IMR-90 (cell line): Measurements from ENCODE around the gene INPP1. TPM values are rescaled to one million over a fixed set of nuclear protein-coding genes. Genes with fewer than 3 reads are reported as not detected.

Experiments
- ATAC-seq: fragments of 200-7000 bp; cut with Tn5 transposase; 2 replicates; pipeline ENCODE4 v1.9.1; 2020; ENCODE audit warnings: low read depth, mild to moderate bottlenecking, moderate library complexity
- BruUV-seq: library from RNA; stranded (reverse); fragments of 400-500 nt; replicated peaks from 2 replicates; lab custom pipeline; 2021; lab: Mats Ljungman, UMichigan
- CTCF ChIA-PET: fragments of 300-600 bp; formaldehyde crosslinking; extraction: SDS; loops from one replicate; lab custom pipeline; 2021; ENCODE audit warnings: antibody characterized with exemption; lab: Yijun Ruan, JAX
- POLR2A ChIA-PET: fragments of 300-600 bp; sonication (Branson Sonifier 250); formaldehyde crosslinking; loops from one replicate; lab custom pipeline; 2022; ENCODE audit warnings: antibody characterized with exemption; ENCODE audit not compliant: unreplicated experiment; lab: Charles Lee
- DNase-seq: peaks from one replicate; pipeline ENCODE4 v3.0.0; 2013
- H2AFZ ChIP-seq: replicated peaks from 2 replicates; pipeline ENCODE3; 2013; ENCODE audit warnings: low read length, mild to moderate bottlenecking; ENCODE audit not compliant: poor library complexity
- H2AK5ac ChIP-seq: 2 replicates; pipeline ENCODE4 v1.6.1; 2013; ENCODE audit warnings: low read depth, low read length, inconsistent platforms
- H2AK9ac ChIP-seq: replicated peaks from 2 replicates; pipeline ENCODE3; 2013; ENCODE audit warnings: mild to moderate bottlenecking, low read depth, low read length, moderate library complexity; ENCODE audit not compliant: poor library complexity
- H2BK120ac ChIP-seq: 2 replicates; pipeline ENCODE4 v1.6.1; 2013; ENCODE audit warnings: low read depth, low read length, inconsistent platforms
- H2BK15ac ChIP-seq: 3 replicates; pipeline ENCODE4 v1.6.1; 2013; ENCODE audit warnings: low read depth, low read length, inconsistent platforms
- H2BK20ac ChIP-seq: 2 replicates; pipeline ENCODE4 v1.6.1; 2013; ENCODE audit warnings: low read depth, mild to moderate bottlenecking, inconsistent platforms, low read length, moderate library complexity
- H2BK5ac ChIP-seq: 2 replicates; pipeline ENCODE4 v1.6.1; 2013; ENCODE audit warnings: mild to moderate bottlenecking, low read depth, low read length, inconsistent platforms; ENCODE audit not compliant: poor library complexity, severe bottlenecking
- H3K14ac ChIP-seq: replicated peaks from 2 replicates; pipeline ENCODE4 v1.6.1; 2013; ENCODE audit warnings: low read depth, low read length, inconsistent platforms
- H3K18ac ChIP-seq: 2 replicates; pipeline ENCODE4 v1.6.1; 2013; ENCODE audit warnings: low read depth, low read length, control low read depth
- H3K23ac ChIP-seq: 2 replicates; pipeline ENCODE4 v1.6.1; 2013; ENCODE audit warnings: low read depth, low read length, inconsistent platforms
- H3K27ac ChIP-seq: 2 replicates; pipeline ENCODE4 v1.5.1; 2013; ENCODE audit warnings: mild to moderate bottlenecking, control low read depth, low read length; ENCODE audit not compliant: insufficient read depth
- H3K27me3 ChIP-seq: 2 replicates; pipeline ENCODE4 v1.6.1; 2013; ENCODE audit warnings: low read length; ENCODE audit not compliant: control insufficient read depth, insufficient read depth
- H3K36me3 ChIP-seq: 2 replicates; pipeline ENCODE4 v1.6.1; 2013; ENCODE audit warnings: low read length, mixed read lengths; ENCODE audit not compliant: control insufficient read depth, insufficient read depth
- H3K4ac ChIP-seq: 2 replicates; pipeline ENCODE4 v1.6.1; 2013; ENCODE audit warnings: low read depth, low read length, inconsistent platforms
- H3K4me1 ChIP-seq: 2 replicates; pipeline ENCODE4 v1.6.1; 2013; ENCODE audit warnings: low read length, mixed read lengths; ENCODE audit not compliant: control insufficient read depth, insufficient read depth
- H3K4me2 ChIP-seq: 2 replicates; pipeline ENCODE4 v1.6.1; 2013; ENCODE audit warnings: low read depth, mild to moderate bottlenecking, control low read depth, low read length, moderate library complexity
- H3K4me3 ChIP-seq: 2 replicates; pipeline ENCODE4 v1.5.1; 2013; ENCODE audit warnings: low read depth, mild to moderate bottlenecking, control low read depth, low read length, moderate library complexity; ENCODE audit not compliant: insufficient read depth
- H3K56ac ChIP-seq: 2 replicates; pipeline ENCODE4 v1.6.1; 2013; ENCODE audit warnings: low read length, inconsistent platforms; ENCODE audit not compliant: insufficient read depth; ENCODE audit errors: extremely low read depth
- H3K79me1 ChIP-seq, 2 experiments: 2 replicates each; pipeline ENCODE4 v1.6.1; 2013; ENCODE audit warnings: low read length in 2 of 2, inconsistent platforms in 1 of 2, low read depth in 1 of 2
- H3K9ac ChIP-seq: 2 replicates; pipeline ENCODE4 v1.6.1; 2013; ENCODE audit warnings: low read depth, low read length, control low read depth
- H3K9me1 ChIP-seq: 2 replicates; pipeline ENCODE4 v1.6.1; 2013; ENCODE audit warnings: low read length, inconsistent platforms; ENCODE audit not compliant: insufficient read depth
- H3K9me3 ChIP-seq: 2 replicates; pipeline ENCODE4 v1.6.1; 2013; ENCODE audit warnings: low read length; ENCODE audit not compliant: control insufficient read depth, insufficient read depth
- H4K20me1 ChIP-seq: 2 replicates; pipeline ENCODE4 v1.6.1; 2013; ENCODE audit warnings: low read length, inconsistent platforms; ENCODE audit not compliant: insufficient read depth
- H4K5ac ChIP-seq: 2 replicates; pipeline ENCODE4 v1.6.1; 2013; ENCODE audit warnings: mild to moderate bottlenecking, low read depth, low read length, control low read depth
- H4K8ac ChIP-seq, 2 experiments: 2 replicates each; pipeline ENCODE4 v1.6.1; 2013; ENCODE audit warnings: low read depth in 2 of 2, low read length in 2 of 2, control low read depth in 1 of 2, inconsistent platforms in 1 of 2
- H4K91ac ChIP-seq: 2 replicates; pipeline ENCODE4 v1.6.1; 2013; ENCODE audit warnings: low read depth, low read length, inconsistent platforms; ENCODE audit not compliant: insufficient read depth
- BHLHE40 ChIP-seq: fragments of 150-350 bp; IDR thresholded peaks from 2 replicates; pipeline ENCODE4 v1.6.1; 2016; ENCODE audit warnings: mild to moderate bottlenecking, low read depth, low read length
- CEBPB ChIP-seq: IDR thresholded peaks from 2 replicates; pipeline ENCODE4 v1.6.1; 2012; ENCODE audit warnings: low read depth, low read length, improper control_type of control experiment
- CHD1 ChIP-seq: IDR thresholded peaks from 2 replicates; pipeline ENCODE4 v1.6.1; 2012; ENCODE audit warnings: low read depth, low read length, improper control_type of control experiment
- FOS ChIP-seq: fragments of 150-350 bp; IDR thresholded peaks from 2 replicates; pipeline ENCODE4 v1.6.1; 2016; ENCODE audit warnings: low read depth, low read length
- MAZ ChIP-seq: IDR thresholded peaks from 2 replicates; pipeline ENCODE4 v1.6.1; 2012; ENCODE audit warnings: low read depth, mild to moderate bottlenecking, low read length, improper control_type of control experiment, moderate library complexity, borderline replicate concordance
- MXI1 ChIP-seq: IDR thresholded peaks from 2 replicates; pipeline ENCODE4 v1.6.1; 2012; ENCODE audit warnings: low read depth, mild to moderate bottlenecking, low read length, moderate library complexity, borderline replicate concordance
- NFE2L2 ChIP-seq: fragments of 150-350 bp; IDR thresholded peaks from 2 replicates; pipeline ENCODE4 v1.6.1; 2016; ENCODE audit warnings: low read depth, mild to moderate bottlenecking, low read length
- POLR2A ChIP-seq: IDR thresholded peaks from 2 replicates; pipeline ENCODE4 v1.6.1; 2012; ENCODE audit warnings: mild to moderate bottlenecking, low read depth, low read length
- RAD21 ChIP-seq: IDR thresholded peaks from 2 replicates; pipeline ENCODE4 v1.6.1; 2012; ENCODE audit warnings: low read length, improper control_type of control experiment
- RCOR1 ChIP-seq: IDR thresholded peaks from 2 replicates; pipeline ENCODE4 v1.6.1; 2012; ENCODE audit warnings: mild to moderate bottlenecking, low read length, improper control_type of control experiment; ENCODE audit not compliant: insufficient replicate concordance
- RFX5 ChIP-seq: IDR thresholded peaks from 2 replicates; pipeline ENCODE4 v1.8.0; 2012; ENCODE audit warnings: low read depth, mild to moderate bottlenecking, low read length, moderate library complexity
- SMC3 ChIP-seq: fragments of 150-350 bp; IDR thresholded peaks from 2 replicates; pipeline ENCODE4 v1.6.1; 2016; ENCODE audit warnings: low read depth, mild to moderate bottlenecking, antibody characterized with exemption, low read length, moderate library complexity
- USF2 ChIP-seq: fragments of 150-350 bp; IDR thresholded peaks from 2 replicates; pipeline ENCODE4 v1.6.1; 2017; ENCODE audit warnings: mild to moderate bottlenecking, antibody characterized with exemption, low read length, low read depth
- WGBS, 2 experiments: methylation state at CpG; one replicate each; pipeline versions ENCODE4 v1.1.5 to v1.1.7; 2013; ENCODE audit warnings: missing lambda C conversion rate in 2 of 2; ENCODE audit not compliant: insufficient read length in 1 of 2; ENCODE audit errors: extremely low coverage in 2 of 2; 5-methylcytosine and 5-hydroxymethylcytosine counted together
- dilution Hi-C: fragments of 300-500 bp; cut with HindIII; formaldehyde crosslinking; loops from one replicate; pipeline ENCODE4 v1.14.3; 2018; ENCODE audit warnings: low sequenced_read_pairs; ENCODE audit not compliant: unreplicated experiment
- in situ Hi-C: fragments of 300-500 bp; cut with MboI; formaldehyde crosslinking; loops from 3 replicates; pipeline ENCODE4 v1.14.3; 2019; ENCODE audit warnings: low sequenced_read_pairs, inconsistent platforms, mixed read lengths
- intact Hi-C: fragments of 100-400 bp; cut with micrococcal nuclease; formaldehyde crosslinking; loops from 2 replicates; pipeline ENCODE4 v1.10.0; 2022
- polyA plus RNA-seq, 3 experiments: library from polyadenylated mRNA; depleted of rRNA; stranded (reverse); fragments of >200 nt; gene quantifications; 2 replicates each; pipeline ENCODE4 v1.2.3, GENCODE V29; 2012; ENCODE audit warnings: low replicate concordance in 1 of 3
- total RNA-seq: library from RNA; depleted of rRNA; stranded (reverse); fragments of >200 nt; gene quantifications from 2 replicates; pipeline ENCODE4 v1.2.3, GENCODE V29; 2012
- TF ChIP-seq, protein P1 (sequence below): conservative IDR thresholded peaks from 2 replicates; pipeline ENCODE4 v1.5.1; 2012; ENCODE audit warnings: mild to moderate bottlenecking, low read depth, low read length, improper control_type of control experiment

Gene INPP1
- total and polyA plus RNA-seq, 2 of the 4 experiments (the other 2 are of a cell fraction) = 4.1 to 10.1 TPM

- dilution Hi-C loops = no loop called here
- WGBS, 2 experiments = no CpG with 5 or more reads among the region's 2 CpGs
- H3K18ac ChIP-seq = no peak overlapping the region
- no peak overlapping the region for H2BK120ac ChIP-seq
- no peak overlapping the region for H2BK5ac ChIP-seq
- intact Hi-C loops = no loop called here
- no peak overlapping the region for H2BK20ac ChIP-seq
- H4K5ac ChIP-seq = no peak overlapping the region
- no peak overlapping the region for H4K91ac ChIP-seq
- no peak overlapping the region for H2BK15ac ChIP-seq
- peaks cover 7% of the 10 kb centered on the region for H3K36me3 ChIP-seq
- H3K4me1 ChIP-seq = peaks cover 10% of the 10 kb centered on the region
- H3K23ac ChIP-seq = no peak overlapping the region
- ATAC-seq (no peak), DNase-seq (no peak)
- TF ChIP-seq CHD1 (no peak), MAZ (no peak), POLR2A (no peak), USF2 (no peak), RCOR1 (no peak), RAD21 (no peak), BHLHE40 (no peak), FOS (no peak), RFX5 (no peak), SMC3 (no peak), MXI1 (no peak), CEBPB (no peak), NFE2L2 (no peak)
- TF ChIP-seq, protein P1, sequence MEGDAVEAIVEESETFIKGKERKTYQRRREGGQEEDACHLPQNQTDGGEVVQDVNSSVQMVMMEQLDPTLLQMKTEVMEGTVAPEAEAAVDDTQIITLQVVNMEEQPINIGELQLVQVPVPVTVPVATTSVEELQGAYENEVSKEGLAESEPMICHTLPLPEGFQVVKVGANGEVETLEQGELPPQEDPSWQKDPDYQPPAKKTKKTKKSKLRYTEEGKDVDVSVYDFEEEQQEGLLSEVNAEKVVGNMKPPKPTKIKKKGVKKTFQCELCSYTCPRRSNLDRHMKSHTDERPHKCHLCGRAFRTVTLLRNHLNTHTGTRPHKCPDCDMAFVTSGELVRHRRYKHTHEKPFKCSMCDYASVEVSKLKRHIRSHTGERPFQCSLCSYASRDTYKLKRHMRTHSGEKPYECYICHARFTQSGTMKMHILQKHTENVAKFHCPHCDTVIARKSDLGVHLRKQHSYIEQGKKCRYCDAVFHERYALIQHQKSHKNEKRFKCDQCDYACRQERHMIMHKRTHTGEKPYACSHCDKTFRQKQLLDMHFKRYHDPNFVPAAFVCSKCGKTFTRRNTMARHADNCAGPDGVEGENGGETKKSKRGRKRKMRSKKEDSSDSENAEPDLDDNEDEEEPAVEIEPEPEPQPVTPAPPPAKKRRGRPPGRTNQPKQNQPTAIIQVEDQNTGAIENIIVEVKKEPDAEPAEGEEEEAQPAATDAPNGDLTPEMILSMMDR = no peak
- CTCF ChIA-PET = interaction anchor here (0.9 kb wide), 1 partner anchor 17 kb away, joined by 4 read pairs; no protein-coding TSS in a partner anchor
- H3K79me1 ChIP-seq = peaks cover 9 to 12% of the 10 kb centered on the region in 2 experiments; a peak in 3 of 4 replicates
- in situ Hi-C loops = no loop called here
- no peak overlapping the region for H3K27ac ChIP-seq
- H2AK9ac ChIP-seq = no peak overlapping the region
- no peak overlapping the region for H3K9ac ChIP-seq
- H3K9me3 ChIP-seq = no peaks in the 10 kb centered on the region
- H2AK5ac ChIP-seq = no peak overlapping the region
- BruUV-seq = no TSS peak
- no peak overlapping the region for H3K4ac ChIP-seq
- POLR2A ChIA-PET = interaction anchor here (0.6 kb wide), 1 partner anchor 234 kb away, joined by 3 read pairs; no protein-coding TSS in a partner anchor
- no peak overlapping the region for H3K4me3 ChIP-seq
- H3K14ac ChIP-seq = no peak overlapping the region
- no peak overlapping the region for H2AFZ ChIP-seq
- no peaks in the 10 kb centered on the region for H4K20me1 ChIP-seq
- H3K56ac ChIP-seq = no peak overlapping the region
- H3K9me1 ChIP-seq = 0 out of 2 replicates have a peak, but pooled peaks cover 3% of the 10 kb centered on the region
- no peak overlapping the region for H4K8ac ChIP-seq
- H3K27me3 ChIP-seq = no peaks in the 10 kb centered on the region
- H3K4me2 ChIP-seq = no peak overlapping the region
Observed at GRCh38 chr2:190361572-190361971, 18.2 kb downstream of the INPP1 start.
